Stromal cell of bone marrow (primary cell): ENCODE results near the gene CLTB.

ENCODE experiments used
- DNase-seq: peaks from one replicate; pipeline ENCODE4 v3.0.0-alpha.2; 2012; ENCODE audit warnings: low read depth

The CLTB gene

DNA sequence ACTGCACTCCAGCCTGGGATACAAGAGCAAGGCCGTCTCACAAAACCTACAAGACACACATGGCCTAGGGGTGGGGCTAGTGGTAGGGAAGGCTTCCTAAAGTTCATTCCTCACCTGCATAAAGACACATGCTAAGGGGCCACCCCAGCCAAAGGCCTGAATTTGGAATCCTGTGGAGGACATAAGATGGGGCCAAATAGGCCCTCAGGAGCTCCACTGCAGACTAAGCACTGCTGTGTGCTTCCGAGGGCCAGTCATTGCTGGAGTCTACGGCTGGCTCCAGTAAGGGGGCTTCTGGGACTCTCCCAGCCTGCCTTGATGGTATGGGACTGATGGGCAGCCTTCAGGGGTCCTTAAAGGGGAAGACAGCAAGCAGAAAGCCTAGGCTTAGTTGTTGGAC lies 33.6 kb downstream of the CLTB start:
- DNase-seq, result no peak

DNA sequence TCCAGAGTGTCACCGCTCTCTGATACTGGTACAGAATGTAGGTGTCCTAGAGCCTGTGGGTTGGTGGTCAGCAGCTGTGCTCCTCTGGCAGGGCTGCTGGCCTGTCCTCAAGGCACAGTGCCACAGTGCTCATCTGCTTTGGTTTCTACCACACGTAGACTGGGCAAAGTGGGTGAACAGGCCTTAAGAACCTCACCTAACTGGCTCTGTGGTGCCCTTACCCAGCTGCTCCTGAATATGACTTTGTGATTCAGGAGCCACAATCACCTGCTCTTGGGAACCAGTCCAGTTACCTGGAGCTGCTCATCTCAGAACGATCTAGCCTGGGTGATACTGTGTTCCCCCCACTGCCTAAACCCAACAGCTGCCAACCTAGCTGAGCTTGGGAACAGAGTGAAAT lies 34.4 kb downstream of the CLTB start:
- DNase-seq, result no peak

DNA sequence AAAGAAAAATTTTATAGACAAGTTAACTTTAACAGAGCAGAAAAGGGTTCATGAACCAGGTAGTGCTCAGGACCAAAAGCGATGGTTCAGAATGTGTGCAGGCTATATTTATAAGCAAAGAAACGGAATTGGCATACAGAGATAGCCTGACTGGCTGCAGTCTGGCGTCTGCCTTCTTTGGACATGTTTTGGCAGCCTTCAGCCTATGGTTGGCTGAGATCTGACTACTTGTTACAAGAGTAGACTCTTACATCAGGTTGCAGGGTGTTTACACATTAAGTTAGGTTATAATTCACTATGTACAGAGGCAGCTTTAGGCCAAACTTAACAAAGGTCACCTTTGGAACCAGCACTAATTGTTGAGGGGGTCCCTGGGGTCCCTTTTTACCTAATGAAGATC lies 34.9 kb downstream of the CLTB start:
- no peak for DNase-seq

DNA sequence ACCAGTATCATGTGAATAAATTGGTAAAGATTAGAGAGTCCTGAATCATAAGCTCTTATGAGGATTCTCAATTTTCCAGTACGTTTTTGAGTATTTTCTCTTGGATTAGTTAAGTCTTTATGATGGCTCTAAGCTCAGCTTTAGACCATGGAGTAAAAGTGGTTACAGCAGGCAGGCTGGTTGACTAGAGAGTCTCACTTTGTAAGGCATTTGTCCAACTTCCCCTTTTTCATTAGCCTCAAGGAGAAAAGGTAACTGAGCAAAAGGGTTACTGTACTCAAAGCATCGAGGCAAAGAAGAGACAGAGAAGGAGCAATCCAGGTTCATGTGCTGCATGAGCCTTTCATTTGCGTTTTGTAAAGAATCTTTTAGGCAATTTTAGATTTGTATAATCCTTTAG lies 36.5 kb downstream of the CLTB start:
- DNase-seq, result no peak

DNA sequence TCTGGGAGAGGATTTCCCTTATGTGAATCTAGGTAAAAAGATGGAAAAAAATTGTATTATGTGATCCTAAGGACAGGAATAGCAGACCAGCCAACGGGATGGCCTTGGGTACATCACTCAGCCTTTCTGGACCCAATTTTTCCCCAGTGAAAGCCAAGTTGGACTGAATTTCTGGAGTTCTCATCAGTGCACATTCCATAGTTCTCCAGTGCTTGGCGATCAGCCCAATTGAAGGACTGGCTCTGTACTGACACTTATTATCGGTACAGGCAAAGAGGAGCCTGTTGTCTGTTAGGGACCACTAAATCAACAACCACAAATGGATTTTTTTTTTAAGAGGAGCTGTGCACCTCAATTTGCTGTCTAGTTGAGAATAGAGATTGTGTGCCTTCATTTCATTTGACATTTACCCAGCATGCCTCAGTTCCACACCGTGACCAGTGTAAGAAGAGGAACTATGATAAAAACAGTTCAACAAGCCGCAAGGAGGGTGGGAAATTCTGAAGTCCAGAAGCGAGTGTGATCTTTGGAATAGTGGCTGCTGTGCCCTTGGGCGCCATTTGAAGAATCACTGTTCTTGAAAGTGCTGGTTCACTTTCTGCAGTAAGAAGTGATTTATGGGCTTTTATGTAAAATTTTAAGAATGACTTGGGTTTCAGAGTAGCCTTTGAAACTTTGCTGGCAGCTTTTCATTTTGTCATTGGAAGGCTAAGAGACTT lies 43.1 kb downstream of the CLTB start:
- no peak for DNase-seq

DNA sequence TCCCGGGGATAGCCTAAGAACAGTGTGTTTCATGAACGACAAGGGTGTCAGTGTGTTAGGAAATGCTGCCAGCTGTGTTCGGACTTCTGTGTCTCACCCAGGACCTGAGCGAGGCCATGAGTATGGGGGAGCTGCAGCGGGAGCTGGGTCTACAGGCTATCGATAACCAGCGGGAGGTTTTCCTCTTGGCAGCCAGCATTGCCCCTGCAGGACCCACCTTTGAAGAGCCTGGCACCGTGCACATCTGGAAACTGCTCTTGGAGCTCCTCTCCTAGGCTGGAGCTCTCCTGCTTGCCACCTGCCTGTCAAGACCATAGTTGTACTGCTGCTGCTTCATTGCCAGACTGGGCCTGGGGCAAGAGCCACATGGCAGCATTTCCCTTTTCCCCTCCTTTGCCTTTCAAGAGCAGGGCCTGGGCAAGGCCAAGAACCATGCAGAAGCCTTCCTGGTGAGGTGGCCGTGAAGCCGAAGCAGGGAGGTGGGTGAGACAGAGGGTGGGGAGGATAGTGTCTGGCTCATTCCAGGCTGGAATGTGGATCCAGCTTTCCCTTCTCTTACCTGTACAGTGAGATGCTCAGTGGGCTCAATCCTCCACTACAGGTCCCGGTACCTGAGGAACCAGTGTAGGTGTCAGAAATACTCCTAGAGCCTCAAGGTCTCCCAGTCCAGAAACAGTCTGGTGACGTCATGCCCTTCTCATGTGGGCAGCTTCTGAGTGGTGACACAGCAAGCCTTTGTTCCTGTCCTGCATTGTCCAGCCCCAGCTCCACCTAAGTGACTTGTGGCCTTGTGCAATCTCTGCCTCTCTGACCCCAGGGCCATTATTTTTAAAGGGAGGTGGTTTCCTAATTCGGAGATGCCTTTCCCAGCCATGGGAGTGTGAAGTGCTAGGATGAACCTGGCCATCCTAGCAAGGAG lies 44.5 kb downstream of the CLTB start:
- DNase-seq, result no peak

DNA sequence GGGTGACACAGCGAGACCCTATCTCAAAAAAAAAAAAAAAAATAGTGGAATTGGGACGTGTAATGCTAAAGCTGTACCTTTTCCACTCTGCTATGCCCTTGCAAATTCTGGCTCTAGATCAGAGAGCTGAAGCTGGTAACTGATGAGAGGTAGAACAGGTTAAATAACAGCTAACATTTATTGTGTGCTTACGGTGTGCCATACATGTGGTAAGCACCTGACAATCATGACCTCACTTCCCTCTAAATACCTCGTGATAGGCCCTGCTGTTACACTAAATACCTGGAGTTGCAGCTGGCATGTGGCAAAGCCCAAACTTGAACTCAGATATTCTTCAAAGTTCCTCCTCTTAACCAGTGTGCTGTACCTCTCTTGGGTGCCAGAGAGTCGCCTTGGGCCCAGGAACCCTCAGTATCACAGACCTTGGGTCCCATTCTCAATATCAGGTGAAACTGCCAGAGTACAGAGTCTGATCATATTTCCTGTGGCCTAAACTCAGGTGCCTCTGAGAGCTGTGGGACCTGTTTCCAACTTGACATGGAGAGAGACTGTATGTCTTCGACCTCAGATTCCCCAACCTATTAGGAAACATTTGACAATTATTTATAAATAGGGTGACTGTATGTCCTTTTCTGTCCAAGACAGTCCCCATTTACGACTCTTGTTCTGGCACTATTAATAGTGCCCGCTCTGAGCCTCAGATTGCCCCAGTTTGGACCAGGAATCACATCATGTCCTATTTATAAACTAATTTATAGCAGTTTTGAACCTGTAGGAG lies 46.2 kb downstream of the CLTB start:
- no peak for DNase-seq

DNA sequence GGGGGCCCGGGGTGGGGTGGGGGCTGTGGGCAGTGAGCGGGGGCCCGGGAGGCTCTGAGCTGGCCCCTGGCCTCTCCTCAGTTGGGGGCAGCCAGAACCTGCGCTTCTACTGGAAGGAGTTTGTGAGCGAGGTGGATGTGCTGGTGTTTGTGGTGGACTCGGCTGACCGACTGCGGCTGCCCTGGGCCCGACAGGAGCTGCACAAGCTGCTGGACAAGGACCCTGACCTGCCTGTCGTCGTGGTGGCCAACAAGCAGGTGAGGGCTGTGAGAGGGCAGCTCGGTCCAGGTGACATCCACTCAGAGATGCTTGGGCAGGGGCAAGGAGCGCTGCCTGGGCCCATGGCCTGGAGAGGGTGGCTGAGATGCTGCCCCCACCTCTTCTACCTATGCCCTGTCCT lies 47.6 kb downstream of the CLTB start:
- no peak for DNase-seq

DNA sequence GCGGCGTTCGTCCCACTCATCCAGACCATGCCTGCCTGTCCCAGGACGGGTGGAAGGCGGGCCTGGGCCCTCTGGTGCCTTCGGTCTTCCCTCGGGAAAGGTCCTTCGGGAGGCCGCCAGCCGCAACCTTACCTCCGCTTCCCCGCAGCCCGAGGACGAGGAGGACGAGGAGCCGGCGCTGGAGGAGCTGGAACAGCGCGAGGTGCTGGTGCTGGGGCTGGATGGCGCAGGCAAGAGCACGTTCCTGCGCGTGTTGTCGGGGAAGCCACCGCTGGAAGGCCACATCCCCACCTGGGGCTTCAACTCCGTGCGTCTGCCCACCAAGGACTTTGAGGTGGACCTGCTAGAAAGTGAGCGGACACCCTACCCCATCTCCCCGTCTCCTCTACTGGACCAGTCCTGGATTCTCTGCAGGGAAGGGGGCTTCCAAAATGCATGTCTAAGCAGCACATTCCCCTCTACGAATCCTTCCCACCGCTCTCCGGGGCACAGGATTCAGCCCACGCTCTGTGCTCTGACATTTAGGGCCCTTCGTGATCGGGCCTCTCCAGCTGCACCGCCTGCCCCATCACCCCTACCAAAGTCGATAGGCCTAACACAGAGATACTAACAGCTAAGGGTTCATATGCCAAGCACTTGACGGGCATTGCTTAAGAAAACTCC lies 50.0 kb downstream of the CLTB start:
- no peak for DNase-seq

DNA sequence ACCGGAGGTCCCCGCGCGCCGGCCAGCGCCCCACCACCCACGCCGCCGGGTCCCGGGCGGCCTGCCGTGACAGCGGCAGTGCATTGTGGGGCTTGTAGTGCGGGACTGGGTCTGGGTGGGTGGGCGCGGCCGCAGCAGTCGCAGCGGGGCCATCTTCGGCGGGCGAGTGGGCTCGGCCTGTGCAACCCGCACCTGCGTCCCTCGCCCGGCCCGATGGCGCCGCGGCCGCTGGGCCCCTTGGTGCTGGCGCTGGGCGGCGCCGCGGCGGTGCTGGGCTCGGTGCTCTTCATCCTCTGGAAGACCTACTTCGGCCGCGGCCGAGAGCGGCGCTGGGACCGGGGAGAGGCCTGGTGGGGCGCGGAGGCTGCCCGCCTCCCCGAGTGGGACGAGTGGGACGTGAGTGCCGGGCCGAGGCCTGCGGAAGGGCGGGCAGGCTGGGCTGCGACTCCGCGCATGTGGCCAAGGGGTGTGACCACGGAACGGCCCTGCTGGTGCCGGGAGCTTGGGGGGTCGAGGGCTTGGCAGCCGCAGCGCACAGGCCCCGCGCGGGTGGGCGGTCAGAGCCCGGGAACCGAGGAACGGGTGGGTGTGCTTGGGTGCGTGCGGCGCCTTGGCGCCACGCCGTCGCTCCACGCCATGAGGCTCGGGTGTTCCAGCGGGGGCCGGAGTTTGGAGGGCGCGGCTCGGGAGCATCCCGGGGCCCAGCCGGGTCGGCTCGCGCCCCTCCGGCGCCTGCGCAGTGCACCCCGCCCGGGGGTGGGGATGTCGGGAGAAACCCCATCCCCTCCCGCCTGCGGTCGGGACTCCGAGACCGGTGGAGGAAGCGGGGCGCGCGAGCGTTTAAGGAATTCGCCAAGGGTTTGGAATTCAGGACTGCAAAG lies 50.7 kb downstream of the CLTB start, which contains the start of gene ARL10:
Gene ARL10 (plus strand): TSS at position 137 of the 881 bp plus-strand sequence. CDS start 77 bp downstream, at position 214.
- peak; percentile 21 for DNase-seq

DNA sequence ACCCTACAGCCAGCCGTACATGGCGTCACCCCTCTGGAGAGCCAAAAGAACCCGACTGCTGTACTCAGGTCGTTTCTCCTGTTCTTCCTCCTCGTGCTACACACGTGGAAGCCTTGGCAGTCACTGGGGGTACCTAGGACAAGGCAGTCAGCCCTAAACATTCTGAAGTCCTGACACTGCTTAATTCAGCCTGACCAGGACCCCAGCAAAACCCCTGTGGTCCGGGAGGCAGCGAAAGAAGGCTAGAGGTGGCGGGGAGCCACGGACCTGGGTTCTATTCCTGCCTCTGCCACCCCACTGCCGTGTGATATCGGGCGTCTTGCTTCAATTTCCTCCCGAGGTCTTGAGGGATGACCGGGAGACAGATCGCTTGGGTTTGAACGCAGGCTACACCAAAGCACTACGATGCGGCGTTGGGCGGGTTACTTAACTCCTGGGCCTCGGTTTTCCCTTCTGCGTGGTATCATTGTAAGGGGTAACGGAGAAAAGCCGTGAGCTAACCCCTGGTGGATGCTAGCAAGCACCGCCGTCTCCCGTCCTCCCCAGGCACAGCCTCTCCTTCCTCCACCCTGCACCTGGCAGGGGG lies 51.5 kb downstream of the CLTB start:
- DNase-seq, result no peak

DNA sequence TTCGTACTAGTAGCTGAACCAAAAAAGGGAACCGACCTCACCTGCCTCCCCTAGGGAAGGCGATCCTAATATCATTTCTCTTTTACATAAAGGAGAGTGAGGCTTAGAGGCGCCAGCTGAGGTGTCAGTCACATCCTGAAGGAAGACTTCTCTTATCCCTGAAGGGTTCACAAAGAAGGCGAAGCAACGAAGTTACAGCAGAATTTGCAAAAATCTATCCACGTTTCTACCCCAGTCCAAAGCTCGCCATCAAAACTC lies 54.2 kb downstream of the CLTB start:
- DNase-seq, result no peak

DNA sequence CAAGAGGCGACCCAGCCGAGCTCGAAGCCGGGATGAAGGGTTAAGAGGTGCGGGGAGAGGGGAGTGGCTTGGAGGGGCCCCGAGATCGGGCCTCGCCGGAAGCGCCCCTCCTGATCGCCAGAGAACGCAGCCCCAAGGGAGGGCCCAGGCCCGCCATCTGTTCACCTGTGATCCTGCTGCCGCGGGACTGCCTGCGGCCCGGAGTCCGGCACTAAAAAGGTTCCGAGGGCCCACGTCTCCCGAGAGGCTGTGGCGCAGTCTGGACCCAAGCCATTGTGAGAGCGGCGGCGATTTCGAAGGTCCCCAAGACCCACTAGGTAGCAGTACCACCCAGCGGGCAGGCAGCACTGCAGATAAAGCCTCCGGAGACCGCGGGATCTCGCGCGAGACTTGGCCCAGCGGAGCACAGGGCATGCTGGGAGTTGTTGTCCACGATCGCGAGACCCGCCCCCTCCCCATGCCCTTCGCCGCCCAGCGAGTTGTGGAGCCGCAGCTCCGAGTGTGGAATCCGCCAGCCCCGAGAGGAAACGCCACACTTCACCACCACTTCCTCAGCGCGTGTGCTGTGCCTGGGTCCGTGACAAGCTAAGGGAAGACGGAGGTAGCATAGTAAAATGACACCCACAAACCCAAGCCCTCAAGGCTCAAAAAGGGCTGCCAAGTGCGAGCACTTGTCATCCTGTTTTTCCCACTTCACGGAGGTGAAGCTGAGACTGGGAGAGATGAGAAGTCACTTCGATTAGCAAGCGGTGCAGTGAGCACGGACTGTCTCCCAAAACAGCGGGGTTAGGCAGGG lies 54.7 kb downstream of the CLTB start, which contains the start of gene KIAA1191:
Gene KIAA1191 (minus strand): TSS at position 328 of the 796 bp plus-strand sequence. CDS start 2,256 bp downstream, outside the sequence.
- peak; percentile 81 for DNase-seq

DNA sequence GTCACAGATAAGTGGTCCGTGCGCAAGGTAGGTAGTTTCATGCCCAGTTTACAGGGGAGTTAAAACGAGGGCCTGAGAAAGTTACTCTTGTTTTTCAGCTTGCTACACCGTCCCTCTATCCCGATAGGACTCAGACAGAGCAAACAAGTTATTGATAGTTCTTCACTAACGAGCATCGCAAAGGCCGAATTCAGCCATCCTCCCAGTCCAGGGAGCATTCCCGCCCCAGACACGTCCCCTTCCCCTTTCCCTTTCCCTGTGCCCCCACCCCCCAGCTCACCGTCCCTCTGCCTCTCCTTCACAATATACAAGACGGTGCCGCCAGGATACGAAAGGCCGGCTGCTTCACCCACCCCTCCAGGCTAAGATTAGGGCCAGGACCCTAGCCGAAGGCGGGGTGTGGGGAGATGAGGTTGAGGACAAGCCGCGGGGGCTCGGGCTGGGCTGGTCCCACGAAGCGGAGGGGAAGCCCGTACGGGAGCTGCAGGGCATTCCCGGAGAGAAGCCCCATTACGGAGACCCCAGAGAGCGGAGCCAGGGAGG lies 55.4 kb downstream of the CLTB start:
- DNase-seq, result no peak

DNA sequence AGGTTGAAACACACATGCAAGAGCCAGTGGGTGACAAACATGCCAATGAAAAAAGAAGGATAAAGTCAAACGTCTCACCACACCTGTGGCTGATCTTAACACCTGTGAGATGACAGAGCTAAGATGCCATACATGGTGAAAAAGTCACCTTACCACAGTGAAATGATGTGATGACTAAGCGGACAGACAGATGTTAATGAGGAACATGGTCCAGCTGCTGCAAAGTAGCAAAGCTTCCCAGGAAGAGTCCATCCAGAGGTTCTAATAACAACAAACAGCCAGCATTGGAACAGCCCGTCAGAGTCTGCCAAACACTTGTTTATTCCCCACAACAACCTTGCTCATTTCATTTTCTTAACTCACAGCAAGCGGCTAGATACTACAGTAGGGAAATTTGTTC lies 56.7 kb downstream of the CLTB start:
- DNase-seq, result no peak

DNA sequence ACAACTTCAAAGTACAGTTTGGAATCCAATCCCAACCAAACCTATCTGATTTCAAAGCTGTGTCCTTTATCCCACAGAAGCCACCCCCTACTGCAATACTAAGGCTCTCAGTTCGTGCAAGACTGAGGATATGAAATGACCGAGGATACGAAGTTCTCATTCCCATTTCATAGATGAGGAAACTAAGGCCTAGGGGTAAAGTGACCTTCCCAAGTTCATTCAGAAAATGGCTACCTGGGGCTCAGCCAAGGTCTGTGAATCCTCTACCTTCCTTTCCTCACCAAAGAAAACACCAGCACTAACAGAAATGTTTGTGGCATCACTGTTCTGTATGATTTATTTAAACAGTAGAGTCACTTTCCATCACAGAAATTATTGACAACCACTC lies 60.2 kb downstream of the CLTB start:
- DNase-seq, result no peak

DNA sequence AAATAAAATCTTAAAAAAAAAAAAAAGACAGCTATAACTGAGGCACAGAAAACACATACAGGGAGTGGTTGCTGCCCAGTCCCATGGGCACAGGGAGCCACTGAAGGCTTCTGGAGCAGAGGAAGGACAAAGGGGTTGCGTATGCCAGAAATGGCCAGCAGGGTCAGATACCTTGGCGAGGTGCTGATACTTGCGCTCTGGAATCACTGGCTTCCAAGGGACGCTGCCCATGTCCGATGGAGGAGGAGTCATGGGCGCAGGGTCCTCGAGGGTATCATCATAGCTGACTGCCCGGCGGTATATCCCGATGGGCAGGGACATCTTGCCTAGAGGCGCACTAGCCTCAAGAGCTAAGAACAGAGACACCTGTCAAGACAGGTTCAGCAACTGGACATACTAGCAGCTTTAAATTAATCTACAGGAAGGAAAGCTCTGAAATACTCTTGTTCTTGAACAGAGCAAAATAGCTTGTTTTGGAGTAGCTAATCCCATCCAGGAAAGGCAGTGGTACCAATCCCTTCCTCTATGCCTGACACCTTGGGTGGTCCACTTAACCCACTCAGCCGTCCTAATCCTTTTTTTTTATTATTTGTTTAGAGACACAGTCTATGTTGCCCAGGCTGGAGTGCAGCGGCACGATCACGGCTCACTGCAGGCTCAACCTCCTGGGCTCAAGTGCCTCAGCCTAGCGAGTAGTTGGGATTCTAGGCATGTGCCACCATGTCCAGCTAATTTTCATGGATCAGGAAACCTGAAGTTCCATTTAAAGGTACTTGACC lies 60.8 kb downstream of the CLTB start:
- no peak for DNase-seq

DNA sequence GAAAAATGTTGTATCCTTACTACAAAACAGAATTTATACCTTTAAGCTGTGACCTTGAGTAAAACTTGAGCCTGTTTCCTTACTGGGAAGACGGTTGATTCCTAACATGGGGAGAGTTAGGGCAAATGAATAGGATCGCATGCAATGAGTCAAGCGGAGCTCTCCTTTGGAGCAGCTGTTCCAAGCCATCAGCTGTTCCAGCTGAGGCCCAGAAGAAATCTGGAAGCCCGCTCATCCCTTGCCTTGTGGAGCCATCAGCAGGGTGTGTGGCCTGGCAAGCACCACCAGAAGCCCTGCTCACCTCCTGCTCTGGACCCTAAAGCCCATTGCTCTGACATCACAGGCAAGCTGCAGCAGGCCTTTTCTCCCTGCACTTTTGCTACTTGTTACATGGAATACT lies 62.8 kb downstream of the CLTB start:
- no peak for DNase-seq
